ENCODE data around the gene NTMT1.

- TF ChIP-seq EZH2 (IDR thresholded peaks at IDR 0.05; ENCODE audit: low read length, unreplicated experiment) (no peak), CTCF (conservative IDR thresholded peaks at IDR 0.05; ENCODE audit: low read depth, low read length) (no peak)
Observed at GRCh38 chr9:129644902-129645301, 18.9 kb downstream of the NTMT1 start.

All from PC-3 (cell line).